MCF 10A (cell line): ENCODE measurements around the gene GSX2. TPM values are rescaled to one million over a fixed set of nuclear protein-coding genes. Genes with fewer than 3 reads are reported as not detected.
"Not testable (repeated sequence)": the region's sequence is repeated elsewhere in the genome, so short reads cannot be mapped to it uniquely, and the experiment has no call there.

Source experiments
- BruUV-seq: library from RNA; stranded (reverse); fragments of 400-500 nt; replicated peaks from 2 replicates; lab custom pipeline; 2021; lab: Mats Ljungman, UMichigan
- CTCF ChIA-PET: fragments of 300-600 bp; sonication (Branson Sonifier 250); formaldehyde crosslinking; extraction: SDS; loops from one replicate; lab custom pipeline; 2021; ENCODE audit warnings: antibody characterized with exemption, inconsistent platforms; lab: Yijun Ruan, JAX
- POLR2A ChIA-PET: fragments of 300-600, 350-650 bp; sonication (Branson Sonifier 250); formaldehyde crosslinking; extraction: SDS; loops from one replicate; lab custom pipeline; 2020; ENCODE audit warnings: antibody characterized with exemption, inconsistent platforms; lab: Yijun Ruan, JAX
- DNase-seq: peaks from one replicate; pipeline ENCODE4 v3.0.0-alpha.2; 2018; ENCODE audit not compliant: unreplicated experiment
- H3K27ac Mint-ChIP-seq: one replicate; pipeline ENCODE4 v1.8.0; 2022; ENCODE audit warnings: mild to moderate bottlenecking, low read depth, mixed read lengths; ENCODE audit not compliant: unreplicated experiment
- H3K27me3 Mint-ChIP-seq: one replicate; pipeline ENCODE4 v1.8.0; 2022; ENCODE audit warnings: mixed read lengths; ENCODE audit not compliant: insufficient read depth, unreplicated experiment
- H3K36me3 Mint-ChIP-seq: one replicate; pipeline ENCODE4 v1.8.0; 2022; ENCODE audit warnings: mild to moderate bottlenecking, moderate library complexity, mixed read lengths; ENCODE audit not compliant: insufficient read depth, unreplicated experiment
- H3K4me1 Mint-ChIP-seq: one replicate; pipeline ENCODE4 v1.8.0; 2022; ENCODE audit warnings: mixed read lengths; ENCODE audit not compliant: insufficient read depth, unreplicated experiment
- H3K4me3 Mint-ChIP-seq: one replicate; pipeline ENCODE4 v1.8.0; 2022; ENCODE audit warnings: mild to moderate bottlenecking, moderate library complexity, mixed read lengths; ENCODE audit not compliant: unreplicated experiment
- H3K9me3 Mint-ChIP-seq: one replicate; pipeline ENCODE4 v1.8.0; 2022; ENCODE audit warnings: mixed read lengths; ENCODE audit not compliant: unreplicated experiment
- intact Hi-C: fragments of 100-400 bp; cut with micrococcal nuclease; formaldehyde crosslinking; loops from 2 replicates; pipeline ENCODE4 v1.14.1; 2022
- total RNA-seq: library from RNA; stranded (reverse); gene quantifications from 2 replicates; pipeline ENCODE4 v1.2.3, GENCODE V29; 2022
- TF ChIP-seq, protein P1 (sequence below): fragments of 200-600 bp; IDR thresholded peaks from one replicate; pipeline ENCODE4 v1.8.0; 2022; ENCODE audit warnings: antibody characterized with exemption, mild to moderate bottlenecking; ENCODE audit not compliant: unreplicated experiment

GSX2 gene
- total RNA-seq, 1 experiment from 2014 or later: not detected

GRCh38 chr4:54104907-54105306, 4.9 kb downstream of the GSX2 start:
- BruUV-seq: no TSS peak

GRCh38 chr4:54107951-54108748, 8.2 kb downstream of the GSX2 start:
- POLR2A ChIA-PET: interaction anchor here (0.7 kb wide), 1 partner anchor 490 kb away, joined by 3 read pairs; no protein-coding TSS in a partner anchor
- CTCF ChIA-PET: interaction anchor here (0.7 kb wide), 1 partner anchor 99 kb away, joined by 3 read pairs; no protein-coding TSS in a partner anchor
- Mint-ChIP-seq H3K9me3 (no peaks in the 10 kb centered on the region), H3K27me3 (no peaks in the 10 kb centered on the region), H3K4me1 (peaks cover 7% of the 10 kb centered on the region), H3K27ac (no peak overlapping the region), H3K36me3 (no peaks in the 10 kb centered on the region), H3K4me3 (no peak overlapping the region)
- TF ChIP-seq, protein P1, sequence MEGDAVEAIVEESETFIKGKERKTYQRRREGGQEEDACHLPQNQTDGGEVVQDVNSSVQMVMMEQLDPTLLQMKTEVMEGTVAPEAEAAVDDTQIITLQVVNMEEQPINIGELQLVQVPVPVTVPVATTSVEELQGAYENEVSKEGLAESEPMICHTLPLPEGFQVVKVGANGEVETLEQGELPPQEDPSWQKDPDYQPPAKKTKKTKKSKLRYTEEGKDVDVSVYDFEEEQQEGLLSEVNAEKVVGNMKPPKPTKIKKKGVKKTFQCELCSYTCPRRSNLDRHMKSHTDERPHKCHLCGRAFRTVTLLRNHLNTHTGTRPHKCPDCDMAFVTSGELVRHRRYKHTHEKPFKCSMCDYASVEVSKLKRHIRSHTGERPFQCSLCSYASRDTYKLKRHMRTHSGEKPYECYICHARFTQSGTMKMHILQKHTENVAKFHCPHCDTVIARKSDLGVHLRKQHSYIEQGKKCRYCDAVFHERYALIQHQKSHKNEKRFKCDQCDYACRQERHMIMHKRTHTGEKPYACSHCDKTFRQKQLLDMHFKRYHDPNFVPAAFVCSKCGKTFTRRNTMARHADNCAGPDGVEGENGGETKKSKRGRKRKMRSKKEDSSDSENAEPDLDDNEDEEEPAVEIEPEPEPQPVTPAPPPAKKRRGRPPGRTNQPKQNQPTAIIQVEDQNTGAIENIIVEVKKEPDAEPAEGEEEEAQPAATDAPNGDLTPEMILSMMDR: no peak
- no peak for DNase-seq
- BruUV-seq: no TSS peak
- intact Hi-C loops: no loop called here

More at GRCh38 chr4:54104907-54105306, 4.9 kb downstream of the GSX2 start:
- Mint-ChIP-seq H3K4me3 (no peak overlapping the region), H3K9me3 (no peaks in the 10 kb centered on the region), H3K4me1 (no peaks in the 10 kb centered on the region), H3K27me3 (no peaks in the 10 kb centered on the region), H3K27ac (no peak overlapping the region), H3K36me3 (no peaks in the 10 kb centered on the region)
- POLR2A ChIA-PET: no interaction called here
- TF ChIP-seq, protein P1: no peak
- intact Hi-C loops: no loop called here
- no peak for DNase-seq
- CTCF ChIA-PET: interaction anchor here (0.7 kb wide), 1 partner anchor 66 kb away, joined by 3 read pairs; no protein-coding TSS in a partner anchor

- ChIA-PET POLR2A (no interaction called here), CTCF (interaction anchor here (0.6 kb wide), 1 partner anchor 99 kb away, joined by 3 read pairs; no protein-coding TSS in a partner anchor)
- H3K36me3 Mint-ChIP-seq: no peaks in the 10 kb centered on the region
- H3K9me3 Mint-ChIP-seq: no peaks in the 10 kb centered on the region
- H3K27ac Mint-ChIP-seq: no peak overlapping the region
- intact Hi-C loops: no loop called here
- DNase-seq: no peak
- TF ChIP-seq, protein P1: no peak
- no peak overlapping the region for H3K4me3 Mint-ChIP-seq
- BruUV-seq: no TSS peak
- peaks cover 7% of the 10 kb centered on the region for H3K4me1 Mint-ChIP-seq
- H3K27me3 Mint-ChIP-seq: no peaks in the 10 kb centered on the region
Measured at GRCh38 chr4:54109241-54110018, 9.5 kb downstream of the GSX2 start.

GRCh38 chr4:54110019-54110416, 10.1 kb downstream of the GSX2 start:
- intact Hi-C loops: no loop called here
- TF ChIP-seq, protein P1: no peak
- Mint-ChIP-seq H3K27ac (no peak overlapping the region), H3K27me3 (no peaks in the 10 kb centered on the region), H3K4me1 (peaks cover 7% of the 10 kb centered on the region), H3K36me3 (no peaks in the 10 kb centered on the region), H3K4me3 (no peak overlapping the region), H3K9me3 (no peaks in the 10 kb centered on the region)
- ChIA-PET CTCF (interaction anchor here (0.6 to 0.8 kb wide), 2 partner anchors 17 to 99 kb away, joined by 3 to 6 read pairs; no protein-coding TSS in a partner anchor), POLR2A (no interaction called here)
- BruUV-seq: no TSS peak
- no peak for DNase-seq

GRCh38 chr4:54113206-54113605, 13.2 kb downstream of the GSX2 start:
- H3K4me1 Mint-ChIP-seq, H3K9me3 Mint-ChIP-seq, H3K27me3 Mint-ChIP-seq, POLR2A ChIA-PET, intact Hi-C loops, CTCF ChIA-PET, H3K4me3 Mint-ChIP-seq, H3K36me3 Mint-ChIP-seq, H3K27ac Mint-ChIP-seq, BruUV-seq: not testable (repeated sequence)
- peak; percentile 34 for DNase-seq

DNA sequence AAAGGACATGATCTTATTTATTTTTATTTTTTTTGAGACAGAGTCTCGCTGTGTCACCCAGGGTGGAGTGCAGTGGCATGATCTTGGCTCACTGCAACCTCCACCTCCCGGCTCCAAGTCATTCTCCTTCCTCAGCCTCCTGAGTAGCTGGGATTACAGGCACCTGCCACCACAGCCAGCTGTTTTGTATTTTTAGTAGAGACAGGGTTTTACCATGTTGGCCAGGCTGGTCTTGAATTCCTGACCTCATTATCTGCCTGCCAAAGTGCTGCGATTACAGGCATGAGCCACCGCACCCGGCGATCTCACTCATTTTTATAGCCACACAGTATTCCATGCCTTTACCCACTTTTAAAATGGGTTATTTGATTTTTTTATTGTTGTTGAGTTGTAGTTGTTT, 16.3 kb downstream of the GSX2 start:
- DNase-seq, H3K36me3 Mint-ChIP-seq, intact Hi-C loops, H3K4me1 Mint-ChIP-seq, H3K9me3 Mint-ChIP-seq, BruUV-seq, H3K27me3 Mint-ChIP-seq, H3K27ac Mint-ChIP-seq, CTCF ChIA-PET, H3K4me3 Mint-ChIP-seq, POLR2A ChIA-PET: not testable (repeated sequence)
